K562 (cell line): ENCODE measurements around the gene MYL12A.

Experiments used
- E2F8 ChIP-seq: fragments of 450-650 bp; IDR thresholded peaks from 2 replicates; pipeline ENCODE4 v1.7.1; 2018; ENCODE audit warnings: mild to moderate bottlenecking, low read depth; ENCODE audit not compliant: partially characterized antibody
- HNRNPH1 ChIP-seq: fragments of 200-400 bp; formaldehyde crosslinking; optimal IDR thresholded peaks from 2 replicates; pipeline ENCODE3; 2017; ENCODE audit warnings: low read depth, mild to moderate bottlenecking, low read length, moderate library complexity
- MLLT1 ChIP-seq, 2 experiments: fragments of 450-650 bp; IDR thresholded peaks; 2 replicates each; pipeline ENCODE4 v1.6.1; 2016
- MYC ChIP-seq, 2 experiments: fragments of 250-450 bp in 1 of 2; sonication (Bioruptor Pico) in 1 of 2; IDR thresholded peaks; 2 replicates each; pipeline versions ENCODE4 v1.5.1 to v1.6.1; 2012 to 2021; ENCODE audit warnings: low read depth in 2 of 2, borderline replicate concordance in 1 of 2, improper control_type of control experiment in 1 of 2, low read length in 1 of 2, mild to moderate bottlenecking in 1 of 2, moderate library complexity in 1 of 2
- NFE2L1 ChIP-seq: fragments of 450-650 bp; IDR thresholded peaks from 2 replicates; pipeline ENCODE4 v1.6.1; 2016; ENCODE audit warnings: missing genetic modification characterization, low read depth, mild to moderate bottlenecking, missing compliant biosample characterization, moderate library complexity, borderline replicate concordance
- POLR2AphosphoS2 ChIP-seq: IDR thresholded peaks from 2 replicates; pipeline ENCODE4 v1.6.1; 2012; ENCODE audit warnings: low read length, improper control_type of control experiment
- TBP ChIP-seq: optimal IDR thresholded peaks from 2 replicates; pipeline ENCODE3; 2011; ENCODE audit warnings: low read depth, low read length, improper control_type of control experiment
- TRIM24 ChIP-seq, 2 experiments: fragments of 450-650 bp; IDR thresholded peaks; 2 replicates each; pipeline ENCODE4 v1.6.1; 2016
- U2AF2 ChIP-seq: fragments of 200-400 bp; formaldehyde crosslinking; optimal IDR thresholded peaks from 2 replicates; pipeline ENCODE3; 2017; ENCODE audit warnings: low read depth, mild to moderate bottlenecking, low read length
- ZBTB7A ChIP-seq: IDR thresholded peaks from 2 replicates; pipeline ENCODE4 v1.6.1; 2011; ENCODE audit warnings: low read depth, mild to moderate bottlenecking, low read length, moderate library complexity, borderline replicate concordance; ENCODE audit not compliant: control insufficient read depth
- TF ChIP-seq, protein P1 (sequence below), 3 experiments: IDR thresholded peaks in 2 of 3; conservative IDR thresholded peaks in 1 of 3; 2 replicates each; pipeline ENCODE4 v1.5.1; 2011 to 2012; ENCODE audit warnings: low read length in 3 of 3, mild to moderate bottlenecking in 3 of 3, control low read depth in 2 of 3, improper control_type of control experiment in 1 of 3, inconsistent platforms in 1 of 3, low read depth in 1 of 3, mixed read lengths in 1 of 3, moderate library complexity in 1 of 3; ENCODE audit not compliant: insufficient read depth in 2 of 3

DNA sequence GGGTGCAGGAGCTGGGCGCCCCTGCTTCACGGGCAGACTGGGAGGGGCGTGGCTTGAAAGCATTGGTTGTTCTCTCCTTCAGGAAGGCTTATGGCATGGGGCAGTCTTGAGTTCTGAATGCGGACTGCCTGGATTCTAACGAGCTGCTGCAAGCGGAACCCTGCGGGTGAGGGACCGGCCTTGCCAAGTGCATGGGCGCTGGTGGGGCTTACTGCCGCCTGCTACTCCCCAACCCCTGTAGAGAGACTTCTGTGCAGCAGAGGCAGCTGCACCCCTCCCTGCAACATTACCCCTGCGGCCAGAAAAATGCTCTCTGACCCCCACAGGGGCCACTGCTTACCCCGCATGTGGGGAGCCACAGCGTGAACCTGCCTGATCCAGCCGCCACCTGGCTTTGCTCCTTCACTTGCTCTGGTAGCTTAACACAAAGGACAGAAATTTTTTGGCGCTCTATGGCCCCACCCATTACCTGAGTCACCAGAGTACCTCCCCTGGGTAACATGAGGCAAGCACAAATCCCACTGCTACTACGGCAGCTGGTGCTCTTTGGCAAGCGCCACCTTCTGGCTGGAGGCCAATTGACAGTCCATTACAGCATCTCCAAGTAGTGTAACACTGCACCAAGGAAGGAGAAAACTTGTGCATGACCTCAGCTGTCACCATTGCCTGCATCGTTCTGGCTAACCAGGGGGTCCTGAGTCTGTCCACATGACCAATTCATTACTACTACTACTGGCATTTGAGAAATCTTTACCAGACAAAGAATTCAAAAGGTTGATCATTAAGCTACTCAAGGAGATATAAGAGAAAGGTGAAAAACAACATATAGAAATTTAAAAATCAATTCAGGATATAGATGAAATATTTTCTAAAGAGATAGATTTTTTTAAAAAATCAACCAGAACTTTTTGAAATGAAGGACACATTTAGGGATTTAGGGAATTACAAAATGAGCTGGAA, 49.7 kb downstream of the MYL12A start:
- TF ChIP-seq TBP (peak; percentile 57), POLR2AphosphoS2 (no peak), MLLT1 (IDR thresholded peaks at IDR 0.05) (no peak), U2AF2 (no peak), TRIM24 (IDR thresholded peaks at IDR 0.05) (no peak), HNRNPH1 (no peak), NFE2L1 (no peak), MYC (IDR thresholded peaks at IDR 0.05; ENCODE audit: low read depth, low read length) (peak; percentile 76), MYC (CRISPR knock-in tag; IDR thresholded peaks at IDR 0.05; ENCODE audit: borderline replicate concordance, low read depth) (peak; percentile 81; the same call in 1 of the 2 replicates), E2F8 (no peak), ZBTB7A (no peak)
- TF ChIP-seq, protein P1, sequence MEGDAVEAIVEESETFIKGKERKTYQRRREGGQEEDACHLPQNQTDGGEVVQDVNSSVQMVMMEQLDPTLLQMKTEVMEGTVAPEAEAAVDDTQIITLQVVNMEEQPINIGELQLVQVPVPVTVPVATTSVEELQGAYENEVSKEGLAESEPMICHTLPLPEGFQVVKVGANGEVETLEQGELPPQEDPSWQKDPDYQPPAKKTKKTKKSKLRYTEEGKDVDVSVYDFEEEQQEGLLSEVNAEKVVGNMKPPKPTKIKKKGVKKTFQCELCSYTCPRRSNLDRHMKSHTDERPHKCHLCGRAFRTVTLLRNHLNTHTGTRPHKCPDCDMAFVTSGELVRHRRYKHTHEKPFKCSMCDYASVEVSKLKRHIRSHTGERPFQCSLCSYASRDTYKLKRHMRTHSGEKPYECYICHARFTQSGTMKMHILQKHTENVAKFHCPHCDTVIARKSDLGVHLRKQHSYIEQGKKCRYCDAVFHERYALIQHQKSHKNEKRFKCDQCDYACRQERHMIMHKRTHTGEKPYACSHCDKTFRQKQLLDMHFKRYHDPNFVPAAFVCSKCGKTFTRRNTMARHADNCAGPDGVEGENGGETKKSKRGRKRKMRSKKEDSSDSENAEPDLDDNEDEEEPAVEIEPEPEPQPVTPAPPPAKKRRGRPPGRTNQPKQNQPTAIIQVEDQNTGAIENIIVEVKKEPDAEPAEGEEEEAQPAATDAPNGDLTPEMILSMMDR (IDR thresholded peaks at IDR 0.05 in 2 of 3, conservative IDR thresholded peaks at IDR 0.05 in 1 of 3; ENCODE audit: insufficient read depth in 2 of 3, low read depth in 1 of 3, low read length in 3 of 3) = peak; percentile 83 to 97 (median 87)
